Epithelial cell of alveolus of lung (primary cell): ENCODE data around the gene TCL1A. TPM values are rescaled to one million over a fixed set of nuclear protein-coding genes. Genes with fewer than 3 reads are reported as not detected.

Experiments
- total RNA-seq: library from RNA; depleted of rRNA; stranded (reverse); fragments of >200 nt; gene quantifications from 2 replicates; pipeline ENCODE4 v1.2.1, GENCODE V29; 2015

Gene TCL1A, protein sequence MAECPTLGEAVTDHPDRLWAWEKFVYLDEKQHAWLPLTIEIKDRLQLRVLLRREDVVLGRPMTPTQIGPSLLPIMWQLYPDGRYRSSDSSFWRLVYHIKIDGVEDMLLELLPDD
- not detected in 2 replicates for total RNA-seq

DNA sequence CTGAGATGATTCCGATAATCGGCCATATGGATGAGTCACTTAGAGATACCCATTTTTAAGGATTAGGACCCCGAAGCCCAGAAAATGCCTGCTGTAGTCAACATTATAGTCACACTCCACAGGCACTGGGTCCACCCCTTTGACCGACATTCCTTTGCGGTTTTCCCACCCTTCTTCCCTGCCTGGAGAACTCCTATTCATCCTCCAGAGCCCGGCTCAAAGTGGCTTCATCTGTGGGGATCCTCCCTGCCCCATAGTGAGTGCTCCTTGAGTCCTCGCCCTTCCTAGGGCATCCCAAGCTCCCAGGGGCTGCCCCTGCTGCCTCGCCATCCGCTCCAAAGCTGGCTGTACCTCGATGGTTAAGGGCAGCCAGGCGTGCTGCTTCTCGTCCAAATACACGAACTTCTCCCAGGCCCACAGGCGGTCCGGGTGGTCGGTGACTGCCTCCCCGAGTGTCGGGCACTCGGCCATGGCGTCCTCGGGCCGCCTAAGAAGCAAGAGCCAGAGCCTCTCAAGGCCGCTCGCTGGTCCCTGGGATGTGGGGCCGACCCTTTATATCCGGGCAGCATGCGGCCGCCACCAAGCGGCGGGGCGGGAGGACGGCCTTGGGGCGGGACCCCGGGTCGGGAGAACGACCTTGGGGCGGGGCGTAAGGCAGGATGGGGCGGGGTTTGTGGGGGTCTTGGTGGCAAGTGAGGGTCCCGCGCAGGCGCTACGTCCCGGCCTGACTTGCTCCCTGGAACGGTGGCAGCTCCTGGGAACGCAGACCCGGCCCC lies at the start of gene TCL1A:
TCL1A (minus strand) TSS at position 530 of the 776 bp plus-strand sequence; CDS start at position 471, 59 bp downstream.

DNA sequence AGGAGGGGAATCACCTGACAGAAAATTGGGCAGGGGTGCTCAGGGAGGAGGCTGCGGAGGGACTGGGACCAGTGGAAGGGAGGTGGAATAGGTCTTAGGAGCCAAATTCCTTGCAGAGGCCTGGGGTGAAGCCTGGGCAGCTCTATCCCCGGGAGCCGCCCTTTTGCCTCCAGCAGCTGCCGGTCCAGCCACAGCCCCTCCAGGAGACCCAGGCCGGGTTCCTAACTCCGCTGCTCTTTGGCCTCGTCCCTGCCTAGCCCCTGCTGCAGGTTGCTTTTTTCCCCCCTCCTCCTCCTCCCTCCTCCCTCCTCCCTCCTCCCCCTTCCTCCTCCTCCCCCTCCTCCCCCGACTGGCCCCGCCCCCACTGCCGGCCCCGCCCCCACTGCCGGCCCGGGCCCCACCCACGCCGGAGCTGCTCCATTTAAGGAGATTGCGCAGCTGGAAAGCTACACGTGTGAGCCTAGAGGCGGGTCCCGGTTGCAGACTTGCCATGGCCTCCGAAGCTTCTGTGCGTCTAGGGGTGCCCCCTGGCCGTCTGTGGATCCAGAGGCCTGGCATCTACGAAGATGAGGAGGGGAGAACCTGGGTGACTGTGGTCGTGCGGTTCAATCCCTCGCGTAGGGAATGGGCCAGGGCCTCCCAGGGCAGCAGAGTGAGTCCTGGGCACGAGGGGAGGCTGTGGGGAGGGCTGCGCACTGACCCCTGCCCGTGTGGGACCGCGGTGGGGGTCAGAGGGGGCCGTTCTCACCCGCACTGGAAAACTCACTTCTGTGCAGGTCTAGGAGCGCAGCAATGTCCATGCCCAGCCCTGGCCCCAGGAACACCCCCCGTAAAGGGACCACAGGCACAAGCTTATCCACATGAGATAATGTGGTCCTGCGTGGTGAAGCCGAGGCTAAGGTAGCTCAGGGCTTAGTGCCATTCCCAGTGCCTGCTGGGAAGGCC lies 27.7 kb downstream of the TCL1A start, which contains the start of gene TCL1B:
TCL1B (plus strand) TSS at position 449 of the 945 bp plus-strand sequence; CDS start at position 491, 42 bp downstream.

Other genes with a start within 250 kb of the TCL1A start
- gene SYNE3, start 197.5 kb downstream of the TCL1A start, total RNA-seq, result 5.3 and 6.5 TPM in 2 replicates
- gene GLRX5, start 179.1 kb downstream of the TCL1A start, total RNA-seq, result 43.7 and 45.5 TPM in 2 replicates
- gene TCL1B, start 27.7 kb downstream of the TCL1A start, total RNA-seq, result not detected in 2 replicates
- under 0.01 TPM in 1 of 2 replicates, not detected in the other for gene TUNAR, start 162.7 kb upstream of the TCL1A start, total RNA-seq